NCI-H2227 treated with DMSO at 0.1 percent for 48 hours (cell line): ENCODE data around the gene SYNE1.
"Not testable (repeated sequence)": the region's sequence is repeated elsewhere in the genome, so short reads cannot be mapped to it uniquely, and the experiment has no call there.

Source experiments
- DNase-seq: peaks from one replicate; lab custom pipeline; 2025; lab: John Stamatoyannopoulos, UW

Gene SYNE1

GRCh38 chr6:152372945-152373344 is 264.2 kb downstream of the SYNE1 start:
- DNase-seq: no peak

- DNase-seq: no peak
Measured at GRCh38 chr6:152371775-152372174, 265.4 kb downstream of the SYNE1 start.

DNA sequence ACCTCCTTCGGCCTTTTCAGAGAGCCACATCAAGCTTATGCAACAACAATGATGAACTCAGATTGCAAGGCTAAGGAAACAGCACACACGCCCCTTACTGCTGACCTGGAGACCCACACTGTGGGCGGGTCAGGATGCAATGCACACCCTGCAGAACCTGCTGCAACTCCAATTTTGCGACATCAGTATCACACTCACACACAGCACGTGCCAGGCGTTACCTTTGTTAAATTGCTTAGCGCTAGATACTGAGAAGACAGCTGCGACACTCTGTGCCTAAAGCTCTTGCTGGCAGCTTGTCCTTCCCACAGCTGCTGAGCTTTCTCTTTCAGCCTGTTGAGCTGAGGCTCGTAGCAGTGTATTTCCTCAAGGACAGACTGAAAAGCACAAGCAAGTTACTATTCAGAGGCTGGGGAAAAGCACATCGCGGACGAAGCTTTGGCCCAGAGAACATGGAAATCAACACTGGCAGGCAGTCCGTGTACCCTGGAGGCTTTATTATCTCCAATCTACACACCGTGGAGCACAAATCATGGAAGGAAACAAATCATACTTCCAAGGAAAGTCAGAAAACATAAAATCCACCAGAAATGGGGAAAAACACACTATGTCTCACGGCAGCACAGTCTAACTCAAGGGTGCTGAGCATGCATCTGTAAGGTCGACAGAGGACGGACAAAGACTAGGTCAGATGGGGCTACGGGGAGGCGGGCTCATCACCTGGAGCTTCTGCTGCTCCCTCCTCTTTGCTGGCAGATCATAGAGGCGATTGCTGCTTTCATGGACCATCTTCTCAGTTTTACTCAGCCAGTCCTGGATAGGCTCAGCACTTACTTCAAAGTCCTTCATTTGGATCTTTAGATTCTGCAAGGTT is 268.2 kb downstream of the SYNE1 start:
- DNase-seq: no peak

GRCh38 chr6:152364866-152365265 is 272.3 kb downstream of the SYNE1 start:
- DNase-seq: no peak

DNA sequence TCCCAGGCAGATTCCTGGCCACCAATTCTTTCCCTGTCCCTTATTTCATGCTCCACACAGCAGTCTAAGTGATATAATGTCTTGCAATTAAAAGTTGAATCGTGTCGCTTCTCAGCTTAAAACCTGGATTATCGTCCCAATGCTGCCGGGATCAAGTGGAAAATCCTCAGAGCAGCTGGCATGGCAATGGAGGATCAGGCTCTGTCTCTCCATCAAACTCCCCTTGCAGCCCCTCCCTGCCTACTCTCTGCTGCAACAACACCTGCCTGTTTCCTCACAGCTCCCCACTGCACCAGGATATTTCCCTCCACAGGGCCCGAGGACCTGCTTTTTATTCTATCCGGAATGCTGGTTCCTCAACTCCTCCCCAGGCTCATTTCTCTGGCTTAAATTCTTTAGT is 277.1 kb downstream of the SYNE1 start:
- DNase-seq: no peak

DNA sequence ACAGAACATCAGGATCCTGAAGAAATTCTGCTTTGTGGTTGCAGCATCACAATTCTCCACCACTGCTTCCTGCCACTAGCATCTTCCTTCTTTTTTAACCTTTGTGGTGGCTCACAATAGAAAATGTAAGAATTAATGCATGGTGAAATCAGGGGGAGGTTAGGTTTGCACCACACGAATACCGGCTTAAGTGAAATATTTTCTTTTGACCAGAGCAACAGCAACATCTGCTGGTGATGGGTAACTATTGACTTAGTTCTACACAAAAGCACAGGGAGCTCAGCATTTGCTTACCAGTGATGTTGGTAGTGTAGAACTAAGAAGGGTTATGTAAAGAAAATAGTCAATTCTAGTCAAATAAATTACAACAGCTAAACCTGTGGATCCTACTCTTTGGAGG is 280.5 kb downstream of the SYNE1 start:
- DNase-seq: no peak

DNA sequence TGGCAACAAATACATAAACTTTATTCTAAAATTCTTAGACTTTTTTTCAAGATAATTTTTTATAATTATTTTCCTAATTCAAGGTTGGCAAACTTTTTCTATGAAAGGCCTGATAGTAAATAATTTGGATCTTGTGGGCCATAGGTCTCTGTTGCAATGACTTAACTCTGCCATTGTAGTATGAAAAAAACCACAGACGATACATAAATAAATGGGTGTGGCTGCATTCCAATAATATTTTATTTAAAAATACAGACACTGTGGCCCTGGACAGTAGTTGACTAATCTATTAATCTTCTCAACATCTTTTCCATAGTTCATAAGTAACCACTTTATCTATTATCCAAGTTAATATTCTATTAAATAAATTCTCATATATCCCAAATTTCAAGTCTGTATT is 281.1 kb downstream of the SYNE1 start:
- DNase-seq: no peak

DNA sequence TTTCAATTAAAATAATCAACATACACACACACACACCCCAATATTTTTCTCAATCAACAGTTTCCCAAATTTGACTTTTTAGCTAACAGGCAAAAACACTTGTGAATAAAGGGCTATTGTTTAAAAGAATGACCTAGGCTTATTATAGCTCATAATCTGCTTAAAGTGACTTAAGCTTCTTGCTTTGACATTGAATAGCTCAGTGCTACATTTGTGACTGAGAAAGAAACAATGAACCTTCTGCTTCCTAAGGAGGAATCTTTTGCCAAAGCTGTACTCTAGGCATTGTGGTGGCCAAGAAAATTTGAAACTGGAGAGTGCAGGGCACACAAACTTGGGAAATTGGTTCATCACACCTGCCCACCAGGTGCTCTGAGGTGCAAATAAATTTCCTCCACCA is 282.0 kb downstream of the SYNE1 start:
- DNase-seq: no peak

DNA sequence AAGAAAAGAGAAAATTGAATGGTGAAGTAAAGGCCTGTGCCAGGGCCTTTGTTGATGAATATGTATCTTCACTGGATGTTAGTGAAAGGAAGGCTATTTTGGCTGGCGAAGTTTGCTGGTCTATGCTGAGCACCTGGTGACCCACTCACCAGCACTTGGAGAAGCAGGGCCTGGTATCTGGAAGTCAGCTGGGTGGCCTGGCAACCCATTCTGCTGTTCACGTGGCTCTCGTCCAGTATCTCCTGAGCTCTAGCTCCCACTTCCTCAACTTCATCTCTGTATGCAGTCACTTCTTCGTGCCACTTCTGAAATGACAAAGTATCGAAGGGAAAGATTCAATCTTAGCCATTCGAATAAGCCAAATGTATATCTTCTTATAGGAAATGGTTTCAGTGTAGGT is 283.7 kb downstream of the SYNE1 start:
- no peak for DNase-seq

GRCh38 chr6:152351742-152352141 is 285.4 kb downstream of the SYNE1 start:
- no peak for DNase-seq

GRCh38 chr6:152351110-152351509 is 286.1 kb downstream of the SYNE1 start:
- DNase-seq: no peak

- DNase-seq: no peak
Measured at GRCh38 chr6:152348116-152348515, 289.0 kb downstream of the SYNE1 start.

GRCh38 chr6:152343735-152344360 is 293.3 kb downstream of the SYNE1 start:
- no peak for DNase-seq

DNA sequence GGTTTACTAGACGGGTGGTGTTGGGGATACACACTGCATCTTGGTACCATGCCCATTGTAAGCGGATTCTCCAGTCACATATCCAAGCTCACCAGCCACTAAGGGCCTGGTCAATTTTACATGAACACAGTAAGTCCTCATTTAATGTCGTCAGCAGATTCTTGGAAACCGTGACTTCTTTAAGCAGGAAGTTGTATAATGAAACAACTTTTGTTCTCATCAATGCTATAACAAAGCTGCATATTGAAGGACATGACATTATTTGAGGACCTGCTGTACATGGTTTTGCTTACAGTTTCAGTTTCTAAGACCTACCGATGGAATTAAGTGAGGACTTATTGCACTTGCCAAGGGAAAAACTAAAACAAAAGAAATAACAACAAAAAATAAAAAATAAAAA is 295.6 kb downstream of the SYNE1 start:
- DNase-seq: no peak

DNA sequence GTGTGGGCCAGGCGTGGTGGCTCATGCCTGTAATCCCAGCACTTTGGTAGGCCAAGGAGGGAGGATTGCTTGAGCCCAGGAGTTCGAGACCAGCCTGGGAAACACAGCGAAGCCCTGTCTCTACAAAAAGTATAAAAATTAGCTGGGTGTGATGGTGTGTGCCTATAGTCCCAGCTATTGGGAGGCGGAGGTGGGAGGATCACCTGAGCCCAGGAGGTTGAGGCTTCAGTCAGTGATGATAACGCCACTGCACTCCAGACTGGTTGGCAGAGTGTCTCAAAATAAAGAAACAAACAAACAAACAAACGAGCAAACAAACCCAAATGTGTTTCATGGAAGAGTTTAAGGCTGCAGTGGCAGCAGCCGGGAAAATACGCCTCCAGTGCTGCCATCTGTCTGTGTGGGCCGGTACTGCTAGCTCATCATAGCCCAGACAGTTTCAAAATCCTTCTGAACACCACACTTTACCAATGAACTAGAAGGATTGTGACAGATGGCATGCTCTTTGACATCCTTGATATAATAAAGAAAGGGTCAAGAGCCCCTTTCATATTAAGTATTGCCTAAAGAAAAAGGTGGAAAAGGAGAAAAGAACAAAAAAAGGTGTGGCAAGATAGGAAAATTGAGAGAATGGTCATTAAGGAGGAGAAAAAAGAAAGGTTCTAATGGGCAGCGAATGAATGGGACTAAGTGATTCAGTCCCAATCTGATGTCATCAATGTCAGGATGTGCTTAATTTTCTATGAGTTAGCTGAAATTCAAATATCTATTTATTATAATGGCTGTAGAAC is 298.6 kb downstream of the SYNE1 start:
- no peak for DNase-seq

DNA sequence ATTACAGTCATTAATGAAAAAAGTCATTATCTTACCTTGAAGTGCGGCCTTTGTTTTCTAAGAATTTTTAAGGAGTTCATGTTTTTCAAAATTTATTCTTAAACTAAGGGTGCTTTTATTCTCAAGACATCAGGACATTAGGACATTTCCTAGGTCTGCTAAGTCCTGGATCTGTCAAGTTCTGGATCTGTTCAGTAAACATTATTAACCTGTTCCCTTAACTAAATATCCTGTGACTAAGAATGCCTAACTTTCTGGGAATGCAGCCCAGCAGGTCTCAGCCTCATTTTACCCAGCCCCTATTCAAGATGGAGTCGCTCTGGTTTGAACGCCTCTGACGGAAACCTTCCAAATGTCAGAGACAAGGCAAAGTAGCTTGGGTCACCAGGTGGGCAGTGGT is 302.6 kb downstream of the SYNE1 start:
- no peak for DNase-seq

DNA sequence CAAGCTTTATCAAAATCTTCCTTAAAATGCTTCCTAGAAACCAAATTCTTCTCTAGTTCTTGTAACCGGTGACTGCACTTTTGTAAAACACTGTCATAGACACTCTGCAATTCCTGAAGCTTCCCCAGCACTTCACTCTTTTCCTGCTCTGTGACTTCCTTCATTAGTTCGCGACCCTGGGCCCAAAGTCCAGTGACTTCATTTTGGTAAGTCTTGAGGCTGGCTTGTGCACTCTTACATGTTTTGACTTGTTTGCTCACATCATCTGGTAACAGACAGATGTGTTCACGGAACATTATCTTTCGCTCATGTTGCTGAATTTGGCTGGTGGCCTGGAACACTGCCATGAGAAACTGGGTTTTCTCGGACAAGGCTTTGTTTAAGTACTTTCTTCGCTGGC is 306.2 kb downstream of the SYNE1 start:
- DNase-seq: no peak

DNA sequence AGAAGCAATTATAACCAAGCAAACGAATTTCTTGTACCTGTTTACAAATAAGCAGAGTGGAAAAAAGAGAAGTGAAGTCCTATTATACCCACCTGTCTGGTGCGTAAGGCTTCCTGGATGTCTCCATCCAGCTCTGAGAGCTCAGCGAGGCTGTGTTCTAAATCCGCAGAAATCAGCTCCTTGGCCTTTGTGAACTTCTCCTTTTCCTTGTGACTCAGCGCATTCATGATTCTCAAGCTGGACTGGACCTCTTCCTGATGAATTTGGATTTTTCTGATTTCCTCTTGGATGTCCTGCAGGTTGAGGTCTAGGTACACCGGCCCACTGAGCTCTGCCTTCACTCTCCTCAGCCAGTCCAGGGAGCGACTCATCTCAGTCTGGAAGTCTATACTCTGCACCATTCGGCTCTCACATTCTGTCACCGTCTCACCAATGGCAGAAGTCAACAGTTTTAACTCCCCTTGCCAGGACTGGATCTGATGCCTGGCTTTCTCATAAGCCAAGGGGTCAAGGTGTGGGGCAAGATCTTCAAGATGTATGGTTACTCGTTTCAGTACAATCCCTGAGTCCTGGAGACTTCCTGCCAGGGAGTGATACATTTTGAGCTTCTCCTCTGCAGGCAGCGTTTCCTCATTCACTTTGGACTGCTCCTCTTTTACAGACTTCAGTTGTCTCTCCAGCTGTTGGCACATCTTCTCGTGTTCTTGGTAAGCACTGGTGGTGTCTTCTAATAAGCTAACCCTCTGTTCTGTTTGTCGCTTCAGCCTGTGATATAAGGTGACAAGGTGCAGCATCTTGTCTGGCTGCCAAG is 307.3 kb downstream of the SYNE1 start:
- no peak for DNase-seq

DNA sequence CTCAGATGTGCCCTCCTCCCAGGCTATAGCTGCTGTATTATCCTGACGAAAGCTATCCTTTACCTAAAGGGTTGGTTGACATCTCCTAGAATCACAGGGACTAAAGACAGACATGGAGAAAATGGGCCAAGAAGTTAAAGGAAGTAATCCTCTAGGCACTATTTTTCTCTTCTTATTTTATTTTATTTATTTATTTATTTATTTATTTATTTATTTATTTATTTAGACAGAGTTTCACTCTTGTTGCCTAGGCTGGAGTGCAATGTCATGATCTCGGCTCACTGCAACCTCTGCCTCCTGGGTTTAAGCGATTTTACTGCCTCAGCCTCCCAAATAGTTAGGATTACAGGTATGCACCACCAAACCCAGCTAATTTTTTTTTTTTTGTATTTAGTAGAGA is 309.0 kb downstream of the SYNE1 start:
- not testable (repeated sequence) for DNase-seq

DNA sequence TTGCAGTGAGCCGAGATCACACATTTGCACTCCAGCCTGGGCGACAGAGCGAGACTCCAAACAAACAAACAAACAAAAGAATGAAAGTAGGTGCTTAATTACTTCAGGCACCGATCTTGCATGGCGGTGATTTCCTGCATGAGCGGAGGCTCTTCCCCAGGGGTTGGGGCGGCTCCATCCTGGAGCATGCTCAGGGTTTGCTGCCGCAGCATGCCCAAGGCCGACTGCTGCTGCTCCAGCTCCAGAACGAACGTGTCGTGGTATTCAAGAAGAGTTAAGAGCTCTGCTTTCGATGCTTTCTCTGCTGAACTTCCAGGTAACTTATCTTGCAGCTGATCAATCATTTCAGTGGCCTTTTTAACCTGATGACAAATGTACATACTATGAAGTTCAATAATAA is 313.8 kb downstream of the SYNE1 start:
- no peak for DNase-seq

DNA sequence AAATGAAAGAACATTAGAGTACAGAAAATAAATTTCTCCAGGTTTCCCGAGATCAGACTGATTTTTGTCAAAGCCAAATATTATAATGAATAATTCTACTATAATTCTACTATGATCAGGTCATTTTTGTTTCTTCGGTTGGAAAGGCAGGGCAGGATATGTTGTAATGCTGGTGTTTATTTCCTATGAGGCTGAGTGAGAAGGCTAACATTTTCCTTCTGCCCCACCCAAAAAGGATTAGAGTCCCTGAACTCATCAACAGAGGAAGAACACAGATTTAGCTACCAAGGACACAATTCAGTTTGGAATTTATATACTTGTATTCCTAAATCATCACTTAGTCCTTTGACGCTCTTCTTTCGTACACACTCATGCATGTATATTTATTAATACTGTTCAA is 318.9 kb downstream of the SYNE1 start:
- DNase-seq: no peak

DNA sequence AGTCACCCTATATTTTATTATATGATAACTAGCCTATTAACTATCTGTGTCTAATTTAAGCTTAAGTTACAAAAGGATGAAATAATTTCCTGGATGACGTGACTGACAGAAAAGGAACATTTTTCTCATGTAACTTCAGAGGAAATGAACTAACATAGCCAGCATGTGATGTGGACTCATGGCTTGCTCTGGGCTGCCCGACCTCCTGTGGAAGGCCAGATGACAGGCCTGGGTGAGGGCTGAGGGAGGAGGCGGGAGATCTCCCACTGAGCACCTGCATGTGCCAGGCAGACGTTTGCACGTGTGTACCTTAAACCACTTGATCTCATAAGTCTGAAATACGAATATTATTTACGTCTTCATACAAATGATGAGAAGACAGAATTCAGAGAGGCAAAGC is 321.1 kb downstream of the SYNE1 start:
- no peak for DNase-seq
